ENCODE results near the gene ATF5.
"Not testable (repeated sequence)": the region's sequence is repeated elsewhere in the genome, so short reads cannot be mapped to it uniquely, and the experiment has no call there.

Gene ATF5

DNA sequence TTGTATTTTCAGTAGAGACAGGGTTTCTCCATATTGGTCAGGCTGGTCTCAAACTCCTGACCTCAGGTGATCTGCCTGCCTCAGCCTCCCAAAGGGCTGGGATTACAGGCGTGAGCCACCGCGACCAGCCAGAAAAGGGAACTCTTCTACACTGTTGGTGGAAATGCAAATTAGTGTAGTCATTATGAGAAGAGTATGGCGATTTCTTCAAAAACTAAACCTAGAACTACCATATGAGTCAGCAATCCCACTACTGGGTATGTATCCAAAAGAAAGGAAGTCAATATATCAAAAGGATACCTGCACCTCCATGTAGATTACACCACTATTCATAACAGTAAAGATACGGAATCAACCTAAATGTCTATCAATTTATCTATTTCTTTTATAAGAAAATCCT is 15.6 kb downstream of the ATF5 start:
- H3K4me3 Mint-ChIP-seq, H3K27ac Mint-ChIP-seq, H3K9me3 Mint-ChIP-seq, DNase-seq: not testable (repeated sequence)
- peaks cover 30% of the 10 kb centered on the region for H3K4me1 Mint-ChIP-seq
- peaks cover 32% of the 10 kb centered on the region for H3K27me3 Mint-ChIP-seq
- ATAC-seq, result peak; percentile 80

GRCh38 chr19:49946415-49946814 is 17.4 kb downstream of the ATF5 start:
- Mint-ChIP-seq H3K4me3 (no peak overlapping the region), H3K27me3 (peaks cover 51% of the 10 kb centered on the region), H3K9me3 (no peaks in the 10 kb centered on the region), H3K4me1 (peaks cover 27% of the 10 kb centered on the region), H3K27ac (no peak overlapping the region)
- DNase-seq (no peak), ATAC-seq (no peak)

DNA sequence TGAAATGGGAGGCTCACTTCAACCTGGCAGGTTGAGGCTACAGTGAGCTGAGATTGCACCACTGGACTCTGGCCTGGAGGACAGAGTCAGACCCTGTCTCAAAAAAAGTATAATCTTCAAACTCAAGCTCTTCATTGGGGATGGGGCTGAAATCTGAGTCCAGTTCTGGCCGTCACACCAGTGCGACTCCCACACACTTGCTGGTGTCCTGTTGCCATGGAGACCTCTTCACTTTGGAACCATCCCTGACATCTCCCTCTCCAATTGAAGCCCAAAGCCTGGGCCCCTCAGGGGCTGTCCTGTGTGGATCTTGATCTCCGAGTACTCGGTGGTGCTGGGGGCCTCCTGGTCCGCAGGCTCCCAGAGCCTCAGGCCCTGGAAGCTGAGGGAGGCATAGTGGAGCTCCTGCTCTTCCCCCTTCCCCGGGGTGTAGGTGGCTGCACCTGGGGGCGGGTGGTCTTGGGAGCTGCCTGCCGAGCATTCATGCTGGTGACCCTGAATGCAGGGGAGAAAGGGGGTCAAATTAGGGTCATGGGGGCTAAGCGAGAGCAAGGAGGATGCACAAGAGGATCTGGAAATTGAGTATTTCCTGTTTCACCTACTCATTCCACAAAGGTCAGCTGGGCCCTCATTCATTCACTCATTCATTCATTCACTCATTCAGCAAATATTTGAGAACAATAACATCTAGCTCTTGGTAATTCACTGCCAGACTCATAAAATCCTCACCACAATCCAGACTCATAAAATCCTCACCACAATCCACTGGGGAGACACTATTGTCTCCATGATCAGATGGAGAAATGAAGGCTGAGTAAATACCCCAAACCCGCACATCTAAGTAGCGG is 21.0 kb downstream of the ATF5 start:
- no peaks in the 10 kb centered on the region for H3K9me3 Mint-ChIP-seq
- ATAC-seq (no peak), DNase-seq (no peak)
- H3K27ac Mint-ChIP-seq, result peak overlapping the region in 1 of 2 donors; percentile 59
- peaks cover 68% of the 10 kb centered on the region for H3K27me3 Mint-ChIP-seq
- H3K4me3 Mint-ChIP-seq, result no peak overlapping the region
- peaks cover 27% of the 10 kb centered on the region for H3K4me1 Mint-ChIP-seq

- no peak for DNase-seq
- Mint-ChIP-seq H3K9me3 (no peaks in the 10 kb centered on the region), H3K27ac (no peak overlapping the region), H3K27me3 (peaks cover 73% of the 10 kb centered on the region), H3K4me3 (no peak overlapping the region), H3K4me1 (peaks cover 25% of the 10 kb centered on the region)
- no peak for ATAC-seq
Measured at GRCh38 chr19:49950590-49950948, 21.6 kb downstream of the ATF5 start.

GRCh38 chr19:49950956-49951526 is 22.0 kb downstream of the ATF5 start:
- H3K27me3 Mint-ChIP-seq, result peaks cover 73% of the 10 kb centered on the region
- H3K4me1 Mint-ChIP-seq, result peaks cover 25% of the 10 kb centered on the region
- DNase-seq (no peak), ATAC-seq (no peak)
- peak overlapping the region in 1 of 2 donors; percentile 2 for H3K4me3 Mint-ChIP-seq
- no peaks in the 10 kb centered on the region for H3K9me3 Mint-ChIP-seq
- no peak overlapping the region for H3K27ac Mint-ChIP-seq

GRCh38 chr19:49951806-49952478 is 22.9 kb downstream of the ATF5 start:
- Mint-ChIP-seq H3K27me3 (peaks cover 65% of the 10 kb centered on the region), H3K27ac (no peak overlapping the region), H3K4me3 (no peak overlapping the region), H3K4me1 (peaks cover 25% of the 10 kb centered on the region), H3K9me3 (no peaks in the 10 kb centered on the region)
- DNase-seq (no peak), ATAC-seq (no peak)

- H3K4me3 Mint-ChIP-seq, result no peak overlapping the region
- H3K9me3 Mint-ChIP-seq, result no peaks in the 10 kb centered on the region
- ATAC-seq, result no peak
- DNase-seq, result no peak
- peaks cover 25% of the 10 kb centered on the region for H3K4me1 Mint-ChIP-seq
- peaks cover 65% of the 10 kb centered on the region for H3K27me3 Mint-ChIP-seq
- no peak overlapping the region for H3K27ac Mint-ChIP-seq
Measured at GRCh38 chr19:49952479-49952836, 23.5 kb downstream of the ATF5 start.

DNA sequence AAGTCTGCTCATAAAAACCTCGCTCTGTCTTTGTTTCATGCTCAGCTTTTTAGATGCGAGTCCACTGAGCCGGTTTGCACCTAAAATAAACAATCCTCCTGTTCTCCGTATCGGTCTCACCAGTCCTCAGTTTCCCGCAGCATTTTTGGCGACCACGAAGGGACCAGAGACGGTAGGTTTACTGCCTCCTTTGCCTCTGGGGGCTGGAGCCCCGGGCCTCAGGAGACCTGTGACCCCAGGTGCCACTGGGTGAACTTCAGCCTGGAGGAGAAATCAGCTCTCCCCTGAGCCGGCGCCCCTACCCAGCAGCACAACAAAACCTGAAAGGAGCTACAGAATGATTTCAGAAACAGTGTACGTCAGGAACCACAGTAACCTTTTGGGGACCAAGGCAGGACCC is 23.9 kb downstream of the ATF5 start:
- DNase-seq, result no peak
- Mint-ChIP-seq H3K4me3 (no peak overlapping the region), H3K27ac (no peak overlapping the region), H3K27me3 (peaks cover 67% of the 10 kb centered on the region), H3K9me3 (no peaks in the 10 kb centered on the region), H3K4me1 (peaks cover 25% of the 10 kb centered on the region)
- no peak for ATAC-seq

DNA sequence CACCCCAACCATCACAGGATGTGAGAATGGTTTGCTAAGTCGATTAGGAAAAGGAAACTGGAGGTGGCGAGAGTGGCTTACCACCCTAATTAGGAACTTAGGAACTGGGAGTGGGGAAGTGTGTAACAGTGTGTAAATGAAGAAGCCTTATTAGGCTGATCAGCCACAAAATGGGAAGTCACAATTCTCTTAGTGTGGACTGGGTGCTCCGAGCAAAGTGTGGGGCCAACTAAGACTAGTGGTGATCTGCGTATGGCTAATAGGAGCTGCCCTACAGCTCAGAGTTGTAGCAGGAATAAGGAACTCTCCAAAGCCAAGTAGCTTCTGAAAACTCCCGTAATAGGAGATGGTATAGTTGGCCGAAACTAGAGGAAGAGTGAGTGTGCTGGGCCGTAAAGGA is 24.4 kb downstream of the ATF5 start:
- H3K9me3 Mint-ChIP-seq, result no peaks in the 10 kb centered on the region
- H3K27me3 Mint-ChIP-seq, result peaks cover 72% of the 10 kb centered on the region
- ATAC-seq (no peak), DNase-seq (no peak)
- H3K27ac Mint-ChIP-seq, result no peak overlapping the region
- peaks cover 25% of the 10 kb centered on the region for H3K4me1 Mint-ChIP-seq
- H3K4me3 Mint-ChIP-seq, result no peak overlapping the region

- Mint-ChIP-seq H3K4me1 (peaks cover 25% of the 10 kb centered on the region), H3K27me3 (peaks cover 71% of the 10 kb centered on the region), H3K9me3 (no peaks in the 10 kb centered on the region), H3K27ac (peak overlapping the region; percentile 21 to 76), H3K4me3 (no peak overlapping the region)
- no peak for ATAC-seq
- no peak for DNase-seq
Measured at GRCh38 chr19:49954092-49954829, 25.3 kb downstream of the ATF5 start.

DNA sequence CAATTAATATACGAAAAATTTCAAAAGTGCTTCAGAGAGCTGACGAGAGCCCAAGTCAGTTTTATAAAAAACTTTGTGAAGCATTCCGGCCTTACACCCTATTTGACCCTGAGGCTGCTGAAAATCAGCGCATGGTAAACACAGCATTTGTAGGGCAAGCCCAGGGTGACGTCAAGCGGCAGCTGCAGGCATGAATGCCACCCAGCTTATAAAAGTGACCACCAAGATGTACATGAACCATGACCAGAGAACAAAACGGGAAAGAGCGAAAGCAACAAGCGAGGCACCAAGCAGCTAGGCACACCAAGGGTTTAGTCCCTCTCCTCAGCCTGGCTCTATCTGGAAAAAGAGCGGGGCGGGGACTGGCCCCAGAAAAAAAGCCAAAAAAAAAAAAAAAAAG is 25.9 kb downstream of the ATF5 start:
- H3K27ac Mint-ChIP-seq, result no peak overlapping the region
- ATAC-seq (no peak), DNase-seq (no peak)
- H3K4me1 Mint-ChIP-seq, result peaks cover 23% of the 10 kb centered on the region
- no peaks in the 10 kb centered on the region for H3K9me3 Mint-ChIP-seq
- peaks cover 65% of the 10 kb centered on the region for H3K27me3 Mint-ChIP-seq
- no peak overlapping the region for H3K4me3 Mint-ChIP-seq

DNA sequence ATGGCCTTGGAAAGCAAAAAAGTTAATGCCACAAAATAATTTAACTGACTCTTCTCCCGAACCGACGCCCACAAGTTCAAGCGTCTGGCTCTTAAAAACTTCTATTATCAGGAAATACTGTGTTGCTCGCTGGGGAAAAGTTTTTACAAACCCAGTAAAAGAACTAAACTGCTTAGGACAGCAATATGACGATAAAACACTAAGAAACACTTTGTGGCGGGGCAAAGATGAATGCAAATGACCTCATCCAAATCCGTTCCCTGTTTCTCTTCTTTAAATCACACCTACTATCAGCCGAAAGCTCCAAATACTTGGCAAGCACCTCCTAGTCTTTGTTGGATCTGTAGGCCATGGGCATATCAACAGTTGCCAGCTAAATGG is 27.1 kb downstream of the ATF5 start:
- ATAC-seq (no peak), DNase-seq (no peak)
- peaks cover 17% of the 10 kb centered on the region for H3K4me1 Mint-ChIP-seq
- peaks cover 53% of the 10 kb centered on the region for H3K27me3 Mint-ChIP-seq
- no peaks in the 10 kb centered on the region for H3K9me3 Mint-ChIP-seq
- H3K4me3 Mint-ChIP-seq, result no peak overlapping the region
- H3K27ac Mint-ChIP-seq, result no peak overlapping the region

- ATAC-seq (no peak), DNase-seq (no peak)
- peaks cover 17% of the 10 kb centered on the region for H3K4me1 Mint-ChIP-seq
- peaks cover 40% of the 10 kb centered on the region for H3K27me3 Mint-ChIP-seq
- H3K9me3 Mint-ChIP-seq, result no peaks in the 10 kb centered on the region
- H3K4me3 Mint-ChIP-seq, result no peak overlapping the region
- no peak overlapping the region for H3K27ac Mint-ChIP-seq
Measured at GRCh38 chr19:49957262-49957915, 28.4 kb downstream of the ATF5 start.

DNA sequence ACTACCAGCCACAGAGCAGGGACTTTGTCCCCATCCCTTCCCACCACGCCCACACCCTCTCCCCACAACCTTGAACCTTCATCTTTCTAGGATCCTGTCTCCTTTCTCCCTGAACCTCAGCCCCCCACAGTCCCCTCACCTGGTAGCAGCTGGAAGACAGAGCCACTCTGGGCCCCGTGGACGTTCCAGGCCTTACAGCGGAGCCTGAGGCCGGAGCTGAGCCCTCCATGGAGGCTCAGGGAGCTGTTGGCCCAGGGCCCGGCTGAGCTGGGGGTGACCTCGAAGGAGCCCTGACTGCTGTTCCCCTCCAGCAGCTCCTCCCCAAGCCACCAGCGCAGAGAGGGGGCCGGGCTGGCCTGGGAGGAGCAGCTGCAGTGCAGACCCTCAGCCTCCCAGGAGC is 29.1 kb downstream of the ATF5 start:
- Mint-ChIP-seq H3K27me3 (peaks cover 33% of the 10 kb centered on the region), H3K4me1 (peaks cover 12% of the 10 kb centered on the region)
- not testable (repeated sequence) for H3K9me3 Mint-ChIP-seq, DNase-seq, ATAC-seq, H3K27ac Mint-ChIP-seq, H3K4me3 Mint-ChIP-seq

DNA sequence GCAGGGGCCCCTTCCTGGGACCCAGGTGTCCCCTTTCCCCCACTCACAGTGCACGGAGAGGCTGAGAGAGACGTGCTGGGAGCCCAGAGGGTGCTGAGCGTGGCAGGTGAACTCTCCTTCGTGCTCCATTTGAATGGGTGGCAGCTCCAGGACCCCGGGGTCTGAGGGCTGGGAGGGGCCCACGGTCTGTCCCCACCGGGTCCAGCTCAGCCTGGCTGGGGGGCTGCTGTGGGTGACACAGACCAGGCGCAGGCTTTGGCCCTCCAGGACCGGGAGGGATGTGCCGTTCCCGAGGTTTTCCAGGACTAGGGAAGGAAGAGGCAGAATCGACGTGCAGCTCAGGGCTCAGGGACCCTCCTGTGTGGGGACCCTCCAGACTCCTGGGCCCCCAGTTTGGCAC is 29.6 kb downstream of the ATF5 start:
- H3K4me3 Mint-ChIP-seq, DNase-seq, ATAC-seq, H3K4me1 Mint-ChIP-seq, H3K9me3 Mint-ChIP-seq, H3K27ac Mint-ChIP-seq: not testable (repeated sequence)
- H3K27me3 Mint-ChIP-seq, result peaks cover 29% of the 10 kb centered on the region

All from stimulated activated naive CD8-positive, alpha-beta T cell treated with anti-CD3 and anti-CD28 coated beads, Interleukin-15, amount 100 ng/mL, for 72 hours (primary cell).